Body of pancreas (tissue), 4 donors: ENCODE measurements around the gene ALDH8A1.

Source experiments
- CTCF ChIP-seq, 7 experiments: fragments of 450-650 bp in 4 of 7; fragments of 200-600 bp in 3 of 7; sonication (generic) in 3 of 7; IDR thresholded peaks; one replicate each; pipeline ENCODE4 v1.5.1; 2016 to 2019; ENCODE audit warnings: antibody characterized with exemption in 7 of 7
- POLR2A ChIP-seq, 3 donors: fragments of 450-650 bp; IDR thresholded peaks; one replicate each; pipeline ENCODE4 v1.6.1; 2016; ENCODE audit warnings: antibody characterized with exemption in 3 of 3, mild to moderate bottlenecking in 2 of 3

- TF ChIP-seq CTCF (IDR thresholded peaks at IDR 0.05), result no peak
- no peak for TF ChIP-seq POLR2A (IDR thresholded peaks at IDR 0.05)
Measured at GRCh38 chr6:134880487-134881190, 69.3 kb downstream of the ALDH8A1 start.
